Upper lobe of left lung (tissue), 4 donors: Measurements from ENCODE around the gene CEP68.

Experiments used
- EP300 ChIP-seq, 4 donors: sonication (generic); formaldehyde crosslinking; IDR thresholded peaks; one replicate each; pipeline ENCODE4 v1.5.1; 2017; ENCODE audit warnings: antibody characterized with exemption in 4 of 4, control low read depth in 2 of 4
- POLR2A ChIP-seq, 4 donors: fragments of 450-650 bp; IDR thresholded peaks; one replicate each; pipeline ENCODE4 v1.5.1; 2016 to 2017; ENCODE audit warnings: antibody characterized with exemption in 4 of 4, mild to moderate bottlenecking in 2 of 4
- POLR2AphosphoS5 ChIP-seq, 2 donors: sonication (generic); formaldehyde crosslinking; IDR thresholded peaks; one replicate each; pipeline ENCODE4 v1.5.1; 2017; ENCODE audit warnings: antibody characterized with exemption in 2 of 2
- TF ChIP-seq, protein P1 (sequence below), 6 experiments: fragments of 450-650 bp in 4 of 6; fragments of 200-600 bp in 2 of 6; sonication (generic) in 2 of 6; IDR thresholded peaks; one replicate each; pipeline ENCODE4 v1.5.1; 2016 to 2019; ENCODE audit warnings: antibody characterized with exemption in 6 of 6

GRCh38 chr2:65049010-65049639, 7.1 kb upstream of the CEP68 start:
- TF ChIP-seq, protein P1, sequence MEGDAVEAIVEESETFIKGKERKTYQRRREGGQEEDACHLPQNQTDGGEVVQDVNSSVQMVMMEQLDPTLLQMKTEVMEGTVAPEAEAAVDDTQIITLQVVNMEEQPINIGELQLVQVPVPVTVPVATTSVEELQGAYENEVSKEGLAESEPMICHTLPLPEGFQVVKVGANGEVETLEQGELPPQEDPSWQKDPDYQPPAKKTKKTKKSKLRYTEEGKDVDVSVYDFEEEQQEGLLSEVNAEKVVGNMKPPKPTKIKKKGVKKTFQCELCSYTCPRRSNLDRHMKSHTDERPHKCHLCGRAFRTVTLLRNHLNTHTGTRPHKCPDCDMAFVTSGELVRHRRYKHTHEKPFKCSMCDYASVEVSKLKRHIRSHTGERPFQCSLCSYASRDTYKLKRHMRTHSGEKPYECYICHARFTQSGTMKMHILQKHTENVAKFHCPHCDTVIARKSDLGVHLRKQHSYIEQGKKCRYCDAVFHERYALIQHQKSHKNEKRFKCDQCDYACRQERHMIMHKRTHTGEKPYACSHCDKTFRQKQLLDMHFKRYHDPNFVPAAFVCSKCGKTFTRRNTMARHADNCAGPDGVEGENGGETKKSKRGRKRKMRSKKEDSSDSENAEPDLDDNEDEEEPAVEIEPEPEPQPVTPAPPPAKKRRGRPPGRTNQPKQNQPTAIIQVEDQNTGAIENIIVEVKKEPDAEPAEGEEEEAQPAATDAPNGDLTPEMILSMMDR (IDR thresholded peaks at IDR 0.05), result no peak
- no peak for TF ChIP-seq EP300 (IDR thresholded peaks at IDR 0.05)
- TF ChIP-seq POLR2AphosphoS5 (IDR thresholded peaks at IDR 0.05), result no peak
- no peak for TF ChIP-seq POLR2A (IDR thresholded peaks at IDR 0.05)
